SHP77 treated with DMSO at 0.1 percent for 48 hours (cell line): Measurements from ENCODE around the gene FOXL1.

Experiments used
- DNase-seq: peaks from one replicate; lab custom pipeline; 2025; lab: John Stamatoyannopoulos, UW

Gene FOXL1

GRCh38 chr16:86549076-86549892, 29.1 kb upstream of the FOXL1 start:
- DNase-seq, result no peak

GRCh38 chr16:86549893-86550190, 28.5 kb upstream of the FOXL1 start:
- no peak for DNase-seq

DNA sequence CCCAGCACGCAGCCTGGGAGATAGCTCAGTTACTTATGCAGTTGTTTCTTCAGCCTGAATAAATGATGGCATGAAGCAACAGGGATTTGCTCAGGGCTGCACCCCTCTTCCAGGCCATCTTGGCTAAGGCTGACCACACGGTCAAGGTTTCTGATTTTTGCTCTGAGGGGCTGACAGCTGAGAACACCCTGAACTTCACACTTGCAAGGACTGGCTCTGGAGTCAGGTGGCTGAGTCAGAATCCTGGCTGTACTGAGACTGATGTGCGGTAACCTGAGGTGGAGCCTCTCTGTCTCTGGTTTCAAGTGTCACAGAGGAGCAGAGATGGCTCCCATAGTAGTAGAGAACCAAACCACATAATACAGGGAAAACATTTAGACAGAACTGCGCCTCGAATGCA, 28.1 kb upstream of the FOXL1 start:
- no peak for DNase-seq

GRCh38 chr16:86553356-86553755, 25.0 kb upstream of the FOXL1 start:
- DNase-seq, result no peak

DNA sequence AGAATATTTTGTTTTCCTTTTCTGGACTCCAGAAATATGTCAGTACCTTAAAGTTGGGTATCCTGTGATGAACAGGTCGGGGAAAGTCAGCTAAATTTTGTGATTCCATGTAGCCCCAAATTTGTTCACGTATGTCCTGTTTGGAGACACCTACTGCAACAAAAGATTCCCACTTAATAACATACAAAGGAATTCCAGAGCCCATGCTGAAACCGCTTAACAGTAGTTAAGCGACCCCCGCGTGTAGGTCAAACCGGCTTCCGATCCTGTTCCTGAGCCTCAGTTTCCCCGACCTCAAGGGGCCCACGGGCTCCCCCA, 23.8 kb upstream of the FOXL1 start:
- no peak for DNase-seq

DNA sequence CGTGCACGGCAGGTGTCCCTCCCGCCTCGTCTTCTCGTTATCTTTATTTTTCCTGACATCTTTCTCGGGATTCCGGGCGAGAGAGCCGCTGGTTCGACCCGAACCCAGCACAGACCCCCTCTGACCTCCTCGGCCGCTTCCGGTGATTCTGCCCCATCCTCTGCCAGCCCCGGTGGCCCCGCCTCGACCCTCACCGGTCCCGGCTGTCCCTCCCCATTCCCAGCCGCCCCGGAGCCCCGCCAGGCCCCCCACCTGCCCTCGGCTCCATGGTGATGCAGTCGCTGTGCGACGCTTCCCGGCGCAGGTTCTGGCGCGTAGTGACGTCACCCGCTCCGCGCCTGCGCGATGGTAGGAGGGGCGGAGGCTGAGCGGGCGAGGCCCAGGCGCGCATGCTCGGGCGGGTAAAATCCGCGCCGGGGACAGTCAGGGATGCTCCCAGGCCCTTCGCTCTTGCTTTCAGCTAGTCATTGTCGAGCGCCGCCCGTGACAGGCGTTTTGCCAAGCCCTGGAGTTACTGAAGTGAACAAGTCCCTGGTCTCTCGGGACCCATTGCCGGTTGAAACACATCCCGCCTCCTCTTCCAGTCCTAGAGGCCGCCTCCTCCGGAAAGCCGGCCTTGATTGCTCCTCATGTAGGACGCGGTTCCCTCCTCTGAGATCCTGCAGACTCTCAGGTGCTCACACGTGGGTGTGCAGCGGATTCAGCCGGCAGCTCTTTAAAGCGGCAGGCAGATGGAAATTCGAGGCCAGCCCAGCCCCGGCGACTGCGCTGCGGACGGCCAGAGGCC, 23.2 kb upstream of the FOXL1 start, which contains the start of gene MTHFSD:
Gene MTHFSD, minus strand, starts transcription at position 319 of the 787 bp plus-strand sequence. Its CDS starts 51 bp downstream, at position 268.
- DNase-seq, result peak; percentile 81

DNA sequence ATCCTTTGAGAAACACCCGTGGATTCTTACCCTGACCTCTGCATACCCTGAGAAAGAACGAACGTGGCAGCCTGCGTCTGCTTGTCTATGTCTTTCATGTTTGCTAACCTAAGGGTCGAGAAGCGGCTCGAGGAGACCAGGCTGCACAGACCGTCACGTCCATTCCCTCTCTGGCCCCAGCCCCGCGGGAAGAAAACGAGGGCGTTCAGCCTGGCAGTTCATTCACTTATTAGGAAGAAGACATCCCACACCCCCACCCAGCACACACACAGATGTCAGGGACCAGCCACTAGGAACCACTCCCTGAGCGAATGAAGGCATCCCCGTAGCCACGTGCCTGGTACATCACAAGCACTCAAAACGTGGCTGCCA, 22.7 kb upstream of the FOXL1 start:
- DNase-seq, result no peak

- DNase-seq, result no peak
Measured at GRCh38 chr16:86556576-86556975, 21.8 kb upstream of the FOXL1 start.

- no peak for DNase-seq
Measured at GRCh38 chr16:86557587-86557986, 20.8 kb upstream of the FOXL1 start.

DNA sequence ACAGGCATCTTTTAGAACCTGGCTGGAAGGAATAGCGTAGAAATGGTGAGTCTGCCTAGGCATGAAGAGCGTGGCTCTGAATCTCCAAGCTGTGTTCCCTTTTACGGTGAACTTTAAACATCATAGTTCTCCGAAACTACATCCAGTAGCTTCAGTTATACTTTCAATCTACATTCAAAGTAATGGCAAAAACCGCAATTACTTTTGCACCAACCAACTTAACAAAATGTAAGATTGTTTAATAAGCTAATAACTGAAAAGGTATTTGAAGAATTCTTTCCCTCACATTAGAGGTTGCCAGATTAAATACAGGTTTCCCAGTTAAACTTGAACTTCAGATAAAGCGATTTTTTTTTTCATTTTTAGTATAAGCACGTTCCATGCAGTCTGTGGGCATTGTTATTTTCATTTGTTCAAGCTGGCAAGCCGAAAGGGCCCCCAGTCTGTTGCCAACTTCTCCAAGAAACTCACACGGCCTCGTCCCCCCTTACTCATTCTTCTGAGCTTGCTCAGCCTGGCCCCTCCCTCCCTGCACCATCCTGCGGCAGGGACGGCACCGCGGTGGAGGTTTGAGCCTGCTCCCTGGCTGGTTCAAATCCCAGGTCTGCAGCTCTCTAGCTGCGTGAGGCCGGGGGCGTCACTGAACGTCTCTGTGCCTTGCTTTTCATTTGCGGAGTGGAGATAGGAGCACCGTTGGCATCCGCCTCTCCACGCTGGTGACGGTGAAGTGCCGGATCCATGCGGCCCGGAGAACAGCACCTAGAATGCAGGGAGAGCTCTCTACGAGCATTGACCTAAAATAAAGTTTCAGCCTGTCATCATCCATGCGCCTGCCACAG, 19.8 kb upstream of the FOXL1 start:
- no peak for DNase-seq

- DNase-seq, result no peak
Measured at GRCh38 chr16:86559802-86560305, 18.5 kb upstream of the FOXL1 start.

GRCh38 chr16:86562356-86562755, 16.0 kb upstream of the FOXL1 start:
- DNase-seq, result no peak

GRCh38 chr16:86563469-86564345, 14.6 kb upstream of the FOXL1 start:
- peak; percentile 61 for DNase-seq

DNA sequence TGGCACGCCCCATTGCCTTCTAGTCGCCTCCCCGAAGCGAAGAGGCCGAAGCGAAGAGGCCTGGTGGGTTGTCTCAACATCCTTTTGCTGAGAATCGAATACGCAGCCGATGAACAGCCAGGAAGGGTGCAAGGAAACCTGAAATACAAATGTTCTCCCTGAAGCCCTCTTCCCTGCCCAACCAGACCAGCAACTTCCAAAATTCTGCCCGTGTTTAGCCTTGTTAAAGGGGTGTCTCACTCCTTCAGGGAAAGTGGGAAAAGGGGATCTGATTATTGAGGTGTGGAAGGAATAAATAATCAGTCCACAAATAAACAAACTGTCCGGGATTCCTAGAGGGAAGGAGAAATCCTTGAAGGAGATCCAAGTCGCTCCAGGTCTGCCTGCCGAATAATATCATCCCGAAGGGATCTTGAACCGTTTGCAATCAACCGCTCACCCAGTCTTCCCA, 13.1 kb upstream of the FOXL1 start:
- no peak for DNase-seq

GRCh38 chr16:86565644-86566511, 12.5 kb upstream of the FOXL1 start:
- DNase-seq, result no peak

DNA sequence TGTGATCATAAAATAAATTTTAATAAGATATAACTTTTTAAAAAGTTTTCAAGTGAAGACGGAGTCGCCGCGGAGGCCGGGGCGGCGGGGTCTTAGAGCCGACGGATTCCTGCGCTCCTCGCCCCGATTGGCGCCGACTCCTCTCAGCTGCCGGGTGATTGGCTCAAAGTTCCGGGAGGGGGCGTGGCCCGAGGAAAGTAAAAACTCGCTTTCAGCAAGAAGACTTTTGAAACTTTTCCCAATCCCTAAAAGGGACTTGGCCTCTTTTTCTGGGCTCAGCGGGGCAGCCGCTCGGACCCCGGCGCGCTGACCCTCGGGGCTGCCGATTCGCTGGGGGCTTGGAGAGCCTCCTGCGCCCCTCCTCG, 11.8 kb upstream of the FOXL1 start, which contains the start of gene FOXC2:
Gene FOXC2, plus strand, starts transcription at position 229 of the 365 bp plus-strand sequence. CDS start 507 bp downstream, outside the sequence.
- no peak for DNase-seq

GRCh38 chr16:86566966-86567700, 11.2 kb upstream of the FOXL1 start:
- no peak for DNase-seq

DNA sequence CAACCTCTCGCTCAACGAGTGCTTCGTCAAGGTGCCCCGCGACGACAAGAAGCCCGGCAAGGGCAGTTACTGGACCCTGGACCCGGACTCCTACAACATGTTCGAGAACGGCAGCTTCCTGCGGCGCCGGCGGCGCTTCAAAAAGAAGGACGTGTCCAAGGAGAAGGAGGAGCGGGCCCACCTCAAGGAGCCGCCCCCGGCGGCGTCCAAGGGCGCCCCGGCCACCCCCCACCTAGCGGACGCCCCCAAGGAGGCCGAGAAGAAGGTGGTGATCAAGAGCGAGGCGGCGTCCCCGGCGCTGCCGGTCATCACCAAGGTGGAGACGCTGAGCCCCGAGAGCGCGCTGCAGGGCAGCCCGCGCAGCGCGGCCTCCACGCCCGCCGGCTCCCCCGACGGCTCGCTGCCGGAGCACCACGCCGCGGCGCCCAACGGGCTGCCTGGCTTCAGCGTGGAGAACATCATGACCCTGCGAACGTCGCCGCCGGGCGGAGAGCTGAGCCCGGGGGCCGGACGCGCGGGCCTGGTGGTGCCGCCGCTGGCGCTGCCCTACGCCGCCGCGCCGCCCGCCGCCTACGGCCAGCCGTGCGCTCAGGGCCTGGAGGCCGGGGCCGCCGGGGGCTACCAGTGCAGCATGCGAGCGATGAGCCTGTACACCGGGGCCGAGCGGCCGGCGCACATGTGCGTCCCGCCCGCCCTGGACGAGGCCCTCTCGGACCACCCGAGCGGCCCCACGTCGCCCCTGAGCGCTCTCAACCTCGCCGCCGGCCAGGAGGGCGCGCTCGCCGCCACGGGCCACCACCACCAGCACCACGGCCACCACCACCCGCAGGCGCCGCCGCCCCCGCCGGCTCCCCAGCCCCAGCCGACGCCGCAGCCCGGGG, 10.4 kb upstream of the FOXL1 start:
- DNase-seq, result no peak
